Measurements from ENCODE around the gene RPS18. TPM values are rescaled to one million over a fixed set of nuclear protein-coding genes. Genes with fewer than 3 reads are reported as not detected.
A peak's percentile ranks its signal among the peaks of the same experiment; 100 is the strongest.
"Not testable (repeated sequence)": the region's sequence is repeated elsewhere in the genome, so short reads cannot be mapped to it uniquely, and the experiment has no call there.

The RPS18 gene
- polyA plus RNA-seq, 3 donors: 2,982 to 3,472 (median 3,206) TPM

GRCh38 chr6:33249732-33250630 is 21.9 kb upstream of the RPS18 start:
- DNase-seq (ENCODE audit: extremely low read depth in 1 of 11, low read depth in 9 of 11, low spot score in 4 of 11): no peak

GRCh38 chr6:33250731-33251130 is 21.1 kb upstream of the RPS18 start:
- no peak for DNase-seq (ENCODE audit: extremely low read depth in 1 of 11, low read depth in 9 of 11, low spot score in 4 of 11)

GRCh38 chr6:33251395-33252012 is 20.4 kb upstream of the RPS18 start:
- DNase-seq (ENCODE audit: extremely low read depth in 1 of 11, low read depth in 9 of 11, low spot score in 4 of 11): no peak

- DNase-seq (ENCODE audit: extremely low read depth in 1 of 11, low read depth in 9 of 11, low spot score in 4 of 11): no peak
Observed at GRCh38 chr6:33252759-33253158, 19.1 kb upstream of the RPS18 start.

- no peak for DNase-seq (ENCODE audit: extremely low read depth in 1 of 11, low read depth in 9 of 11, low spot score in 4 of 11)
Observed at GRCh38 chr6:33254591-33254990, 17.3 kb upstream of the RPS18 start.

- no peak for DNase-seq (ENCODE audit: extremely low read depth in 1 of 11, low read depth in 9 of 11, low spot score in 4 of 11)
Observed at GRCh38 chr6:33259032-33259431, 12.8 kb upstream of the RPS18 start.

GRCh38 chr6:33262490-33262889 is 9.4 kb upstream of the RPS18 start:
- DNase-seq (ENCODE audit: extremely low read depth in 1 of 11, low read depth in 9 of 11, low spot score in 4 of 11): not testable (repeated sequence)

GRCh38 chr6:33264015-33264414 is 7.9 kb upstream of the RPS18 start:
- no peak for DNase-seq (ENCODE audit: extremely low read depth in 1 of 11, low read depth in 9 of 11, low spot score in 4 of 11)

- DNase-seq (ENCODE audit: extremely low read depth in 1 of 11, low read depth in 9 of 11, low spot score in 4 of 11): no peak
Observed at GRCh38 chr6:33271117-33271467, 783 bp upstream of the RPS18 start.

GRCh38 chr6:33272275-33273128 is 627 bp downstream of the RPS18 start:
- DNase-seq (ENCODE audit: extremely low read depth in 1 of 11, low read depth in 9 of 11, low spot score in 4 of 11): no peak

GRCh38 chr6:33273129-33273923 is 1.5 kb downstream of the RPS18 start:
- DNase-seq (ENCODE audit: extremely low read depth in 1 of 11, low read depth in 9 of 11, low spot score in 4 of 11): no peak

GRCh38 chr6:33273924-33274902 is 2.3 kb downstream of the RPS18 start:
- DNase-seq (ENCODE audit: extremely low read depth in 1 of 11, low read depth in 9 of 11, low spot score in 4 of 11): no peak

- DNase-seq (ENCODE audit: extremely low read depth in 1 of 11, low read depth in 9 of 11, low spot score in 4 of 11): not testable (repeated sequence)
Observed at GRCh38 chr6:33275795-33276580, 4.1 kb downstream of the RPS18 start.

- no peak for DNase-seq (ENCODE audit: extremely low read depth in 1 of 11, low read depth in 9 of 11, low spot score in 4 of 11)
Observed at GRCh38 chr6:33276581-33276863, 4.6 kb downstream of the RPS18 start.

GRCh38 chr6:33276864-33277662 is 5.2 kb downstream of the RPS18 start, which contains the start of gene B3GALT4:
Gene B3GALT4 (plus strand): TSS chr6:33277123. CDS start chr6:33277420, 297 bp downstream.
- peak in 5 of 11 donors; percentile 30 to 78 (median 58) for DNase-seq (ENCODE audit: extremely low read depth in 1 of 11, low read depth in 9 of 11, low spot score in 4 of 11)

- DNase-seq (ENCODE audit: extremely low read depth in 1 of 11, low read depth in 9 of 11, low spot score in 4 of 11): no peak
Observed at GRCh38 chr6:33277663-33278391, 6.0 kb downstream of the RPS18 start.
